Measurements from ENCODE around the gene SERPINA5. TPM values are rescaled to one million over a fixed set of nuclear protein-coding genes. Genes with fewer than 3 reads are reported as not detected.

SERPINA5 gene
- total RNA-seq, 4 donors from 2014 or later: 0.32 to 37.6 (median 1.5) TPM; not detected in 1

DNA sequence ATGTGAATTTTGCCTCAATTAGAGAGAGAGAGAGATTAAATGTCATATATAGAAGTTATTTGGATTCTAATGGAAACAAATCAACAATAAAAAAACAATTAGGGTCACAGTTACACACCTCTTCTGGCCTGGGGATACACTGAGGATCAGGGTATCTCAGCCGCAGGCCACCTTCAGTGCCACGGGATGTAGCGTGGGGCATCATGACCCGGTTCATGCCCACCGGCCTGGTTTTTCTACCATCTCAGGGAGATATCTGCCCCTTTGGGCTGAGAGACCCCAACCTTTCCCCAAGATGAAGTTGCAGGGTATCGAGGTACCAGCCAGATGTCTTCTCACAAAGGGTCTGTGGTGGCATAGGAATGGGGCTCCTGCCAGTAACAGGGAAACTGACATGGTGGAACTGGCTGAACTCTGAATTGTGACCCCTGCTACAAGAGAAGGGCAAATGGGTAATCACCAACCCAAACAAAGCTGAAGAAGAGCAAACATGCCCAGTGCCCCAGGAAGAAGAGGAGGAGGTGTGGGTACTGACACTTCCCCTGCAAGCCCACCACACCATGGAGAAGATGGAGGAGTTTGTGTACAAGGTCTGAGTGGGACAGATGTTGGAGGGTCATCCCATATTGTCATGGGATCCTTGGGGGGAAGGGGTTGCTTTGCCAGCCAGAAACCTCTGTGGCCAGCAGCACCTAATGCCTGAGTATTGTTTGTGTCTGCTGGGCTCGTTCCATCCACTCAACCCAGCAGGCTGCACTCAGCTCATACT lies 50.5 kb downstream of the SERPINA5 start:
- Histone ChIP-seq H3K9me3 (no peaks in the 10 kb centered on the region), H3K4me3 (no peak overlapping the region), H3K4me1 (no peaks in the 10 kb centered on the region), H3K27me3 (no peaks in the 10 kb centered on the region), H3K36me3 (no peaks in the 10 kb centered on the region), H3K27ac (no peak overlapping the region)
- 78 to 88% methylated on average over 1 to 7 of the region's 7 CpGs for WGBS, 2 donors (ENCODE audit: low coverage in 1 of 2)
- TF ChIP-seq, protein P1, sequence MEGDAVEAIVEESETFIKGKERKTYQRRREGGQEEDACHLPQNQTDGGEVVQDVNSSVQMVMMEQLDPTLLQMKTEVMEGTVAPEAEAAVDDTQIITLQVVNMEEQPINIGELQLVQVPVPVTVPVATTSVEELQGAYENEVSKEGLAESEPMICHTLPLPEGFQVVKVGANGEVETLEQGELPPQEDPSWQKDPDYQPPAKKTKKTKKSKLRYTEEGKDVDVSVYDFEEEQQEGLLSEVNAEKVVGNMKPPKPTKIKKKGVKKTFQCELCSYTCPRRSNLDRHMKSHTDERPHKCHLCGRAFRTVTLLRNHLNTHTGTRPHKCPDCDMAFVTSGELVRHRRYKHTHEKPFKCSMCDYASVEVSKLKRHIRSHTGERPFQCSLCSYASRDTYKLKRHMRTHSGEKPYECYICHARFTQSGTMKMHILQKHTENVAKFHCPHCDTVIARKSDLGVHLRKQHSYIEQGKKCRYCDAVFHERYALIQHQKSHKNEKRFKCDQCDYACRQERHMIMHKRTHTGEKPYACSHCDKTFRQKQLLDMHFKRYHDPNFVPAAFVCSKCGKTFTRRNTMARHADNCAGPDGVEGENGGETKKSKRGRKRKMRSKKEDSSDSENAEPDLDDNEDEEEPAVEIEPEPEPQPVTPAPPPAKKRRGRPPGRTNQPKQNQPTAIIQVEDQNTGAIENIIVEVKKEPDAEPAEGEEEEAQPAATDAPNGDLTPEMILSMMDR (IDR thresholded peaks at IDR 0.05): no peak
- TF ChIP-seq POLR2A (IDR thresholded peaks at IDR 0.05) (no peak), POLR2AphosphoS5 (IDR thresholded peaks at IDR 0.05) (no peak), EP300 (IDR thresholded peaks at IDR 0.05; ENCODE audit: low read depth) (no peak)
- in situ Hi-C loops (cut with MboI; ENCODE audit: low pct_ligation_motif_present in 1 of 4, low pct_unique_long_range_greater_than_20kb in 1 of 4, low sequenced_read_pairs in 3 of 4): no loop called here
- intact Hi-C loops (cut with DNase I; ENCODE audit: low total_unique reads): no loop called here
- DNase-seq: no peak

DNA sequence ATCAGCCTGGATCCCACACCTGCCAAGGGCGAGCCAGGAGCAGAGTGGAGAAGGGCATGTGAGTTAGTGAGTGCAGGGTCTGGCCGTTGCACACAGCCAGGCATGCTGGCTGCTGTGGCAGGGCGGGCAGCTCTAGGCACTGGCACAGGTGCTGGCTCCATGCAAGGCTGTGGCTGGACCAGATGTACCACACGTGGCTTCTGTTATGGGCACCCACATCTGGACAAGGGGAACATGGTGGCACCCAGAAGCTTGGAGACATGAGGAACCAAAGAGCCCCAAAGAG lies 51.0 kb downstream of the SERPINA5 start:
- in situ Hi-C loops (cut with MboI; ENCODE audit: low pct_ligation_motif_present in 1 of 4, low pct_unique_long_range_greater_than_20kb in 1 of 4, low sequenced_read_pairs in 3 of 4) (no loop called here), intact Hi-C loops (cut with DNase I; ENCODE audit: low total_unique reads) (no loop called here)
- no peaks in the 10 kb centered on the region for H3K36me3 ChIP-seq
- H3K4me3 ChIP-seq: no peak overlapping the region
- DNase-seq: no peak
- no peaks in the 10 kb centered on the region for H3K9me3 ChIP-seq
- no peaks in the 10 kb centered on the region for H3K4me1 ChIP-seq
- no peaks in the 10 kb centered on the region for H3K27me3 ChIP-seq
- no peak overlapping the region for H3K27ac ChIP-seq
- 70 to 72% methylated on average over 2 to 4 of the region's 4 CpGs for WGBS, 2 donors (ENCODE audit: low coverage in 1 of 2)
- no peak for TF ChIP-seq POLR2AphosphoS5 (IDR thresholded peaks at IDR 0.05)
- TF ChIP-seq, protein P1 (IDR thresholded peaks at IDR 0.05): no peak
- no peak for TF ChIP-seq EP300 (IDR thresholded peaks at IDR 0.05; ENCODE audit: low read depth)
- TF ChIP-seq POLR2A (IDR thresholded peaks at IDR 0.05): no peak

DNA sequence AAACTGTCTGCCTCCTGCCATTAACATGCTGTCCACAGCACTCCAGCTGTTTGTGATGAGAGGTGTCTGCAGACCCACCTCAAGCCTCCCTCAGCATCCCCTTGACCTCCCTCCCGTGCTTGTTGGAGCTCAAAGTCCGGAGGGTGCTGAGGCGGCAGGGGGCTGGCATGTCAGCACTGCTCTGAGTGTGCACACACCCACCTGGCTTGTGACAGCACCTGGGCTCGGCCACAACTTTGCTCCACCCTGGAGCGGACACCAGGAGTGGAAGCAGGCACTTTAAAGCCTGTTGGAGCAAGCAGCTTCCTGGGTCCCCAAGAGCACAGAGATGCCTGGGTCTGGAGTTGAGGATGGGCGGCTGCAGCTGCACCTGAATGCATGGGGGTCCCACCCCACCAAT lies 51.9 kb downstream of the SERPINA5 start:
- no peak for DNase-seq
- intact Hi-C loops (cut with DNase I; ENCODE audit: low total_unique reads): no loop called here
- H3K4me1 ChIP-seq: no peaks in the 10 kb centered on the region
- H3K36me3 ChIP-seq: no peaks in the 10 kb centered on the region
- 88% methylated on average over 1 of the region's 6 CpGs; no CpG with 5 or more reads in 1 of the 2 donors for WGBS, 2 donors (ENCODE audit: low coverage in 1 of 2)
- no peak for TF ChIP-seq EP300 (IDR thresholded peaks at IDR 0.05; ENCODE audit: low read depth)
- TF ChIP-seq POLR2A (IDR thresholded peaks at IDR 0.05): no peak
- TF ChIP-seq POLR2AphosphoS5 (IDR thresholded peaks at IDR 0.05): no peak
- TF ChIP-seq, protein P1 (IDR thresholded peaks at IDR 0.05): no peak
- H3K27me3 ChIP-seq: no peaks in the 10 kb centered on the region
- H3K9me3 ChIP-seq: no peaks in the 10 kb centered on the region
- H3K27ac ChIP-seq: no peak overlapping the region
- in situ Hi-C loops (cut with MboI; ENCODE audit: low pct_ligation_motif_present in 1 of 4, low pct_unique_long_range_greater_than_20kb in 1 of 4, low sequenced_read_pairs in 3 of 4): no loop called here
- no peak overlapping the region for H3K4me3 ChIP-seq

DNA sequence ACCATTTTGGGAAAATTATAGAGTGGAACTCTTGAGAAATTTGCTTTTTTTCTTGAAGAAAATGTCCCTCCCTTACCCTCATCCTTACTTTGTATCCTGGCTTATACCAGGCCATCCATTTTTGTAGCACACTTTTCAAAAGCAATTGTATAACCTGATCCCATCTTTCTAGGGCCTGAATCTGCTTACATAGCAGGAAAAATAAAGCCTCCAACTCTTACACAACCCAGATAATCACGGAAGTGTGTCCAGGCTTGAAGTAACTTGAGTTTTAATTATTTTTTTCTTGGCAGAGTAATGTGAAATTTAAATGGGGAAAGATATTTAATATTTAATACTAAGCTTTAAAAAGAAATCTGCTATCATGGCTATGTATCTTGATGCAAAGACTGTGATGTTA lies 53.9 kb downstream of the SERPINA5 start:
- TF ChIP-seq EP300 (IDR thresholded peaks at IDR 0.05; ENCODE audit: low read depth): no peak
- TF ChIP-seq, protein P1 (IDR thresholded peaks at IDR 0.05): no peak
- TF ChIP-seq POLR2AphosphoS5 (IDR thresholded peaks at IDR 0.05): no peak
- no peak for TF ChIP-seq POLR2A (IDR thresholded peaks at IDR 0.05)
- intact Hi-C loops (cut with DNase I; ENCODE audit: low total_unique reads) (no loop called here), in situ Hi-C loops (cut with MboI; ENCODE audit: low pct_ligation_motif_present in 1 of 4, low pct_unique_long_range_greater_than_20kb in 1 of 4, low sequenced_read_pairs in 3 of 4) (no loop called here)
- DNase-seq: no peak
- Histone ChIP-seq H3K4me1 (no peaks in the 10 kb centered on the region), H3K27me3 (no peaks in the 10 kb centered on the region), H3K27ac (no peak overlapping the region), H3K4me3 (no peak overlapping the region), H3K36me3 (no peaks in the 10 kb centered on the region), H3K9me3 (no peaks in the 10 kb centered on the region)
- WGBS, 2 donors (ENCODE audit: low coverage in 1 of 2): 43 to 71% methylated on average over 1 of the region's 1 CpG
